GM10248 (cell line): Measurements from ENCODE around the gene PRKCH.

Source experiments
- CTCF ChIA-PET: fragments of 300-600 bp; sonication (Branson Sonifier 250); formaldehyde crosslinking; extraction: SDS; loops from one replicate; lab custom pipeline; 2021; ENCODE audit warnings: antibody characterized with exemption; lab: Yijun Ruan, JAX
- POLR2A ChIA-PET: fragments of 350-650 bp; sonication (Branson Sonifier 250); formaldehyde crosslinking; extraction: SDS; loops from one replicate; lab custom pipeline; 2020; ENCODE audit warnings: antibody characterized with exemption; lab: Yijun Ruan, JAX
- DNase-seq: peaks from one replicate; pipeline ENCODE4 v3.0.0; 2012; ENCODE audit errors: extremely low spot score
- TF ChIP-seq, protein P1 (sequence below): IDR thresholded peaks from 2 replicates; pipeline ENCODE4 v1.5.1; 2012; ENCODE audit warnings: mild to moderate bottlenecking, low read depth; ENCODE audit errors: extremely low read depth, missing control alignments, control extremely low read depth

PRKCH gene

DNA sequence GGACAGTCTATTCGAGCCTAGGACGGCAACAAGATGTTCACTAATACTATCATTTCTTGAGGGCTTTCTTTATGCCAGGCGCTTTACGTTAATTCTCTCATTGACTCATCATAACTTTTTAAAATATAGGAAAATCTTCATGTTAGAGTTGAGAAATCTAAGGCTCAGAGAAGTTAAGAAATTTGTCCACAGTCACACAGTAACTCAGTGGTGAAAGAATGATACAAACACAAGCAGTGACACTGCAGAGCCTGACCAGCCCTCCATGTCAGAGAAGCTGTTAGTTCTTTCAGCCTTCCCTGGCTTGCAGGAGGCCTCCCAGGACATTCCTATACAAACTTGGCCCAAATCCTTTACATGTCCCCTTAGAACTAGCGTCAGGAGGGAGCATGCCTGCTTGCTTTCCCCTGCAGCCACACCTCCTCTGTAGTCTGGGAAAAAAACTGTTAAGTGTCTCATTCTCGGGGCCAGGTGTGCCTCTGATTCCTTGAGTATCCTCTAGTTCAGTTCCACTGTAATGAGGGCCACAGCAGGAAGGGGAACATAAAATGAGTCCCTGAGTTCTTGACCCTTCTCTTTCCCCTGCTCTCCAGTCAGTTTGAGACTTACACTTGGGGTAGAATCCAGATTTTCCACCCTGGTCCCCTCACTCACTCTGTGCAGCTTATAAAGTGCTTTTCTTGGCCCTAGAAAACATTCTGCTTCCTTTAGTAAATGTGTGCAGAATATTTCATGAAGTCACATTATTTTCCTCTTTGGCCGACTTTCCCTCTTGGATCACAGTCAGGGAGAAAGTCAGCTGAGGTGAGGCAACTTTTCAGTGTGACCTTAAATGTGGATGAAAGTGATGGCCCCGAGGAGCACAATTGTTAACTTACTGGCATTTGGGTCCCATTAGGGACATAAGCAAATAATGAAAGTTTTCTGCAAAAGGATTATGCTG lies 221.7 kb downstream of the PRKCH start:
- ChIA-PET POLR2A (no interaction called here), CTCF (interaction anchor here (1.6 to 4.1 kb wide), 3 partner anchors 11 to 19 kb away, joined by 3 to 11 read pairs (median 5); no protein-coding TSS in a partner anchor)
- DNase-seq: no peak
- TF ChIP-seq, protein P1, sequence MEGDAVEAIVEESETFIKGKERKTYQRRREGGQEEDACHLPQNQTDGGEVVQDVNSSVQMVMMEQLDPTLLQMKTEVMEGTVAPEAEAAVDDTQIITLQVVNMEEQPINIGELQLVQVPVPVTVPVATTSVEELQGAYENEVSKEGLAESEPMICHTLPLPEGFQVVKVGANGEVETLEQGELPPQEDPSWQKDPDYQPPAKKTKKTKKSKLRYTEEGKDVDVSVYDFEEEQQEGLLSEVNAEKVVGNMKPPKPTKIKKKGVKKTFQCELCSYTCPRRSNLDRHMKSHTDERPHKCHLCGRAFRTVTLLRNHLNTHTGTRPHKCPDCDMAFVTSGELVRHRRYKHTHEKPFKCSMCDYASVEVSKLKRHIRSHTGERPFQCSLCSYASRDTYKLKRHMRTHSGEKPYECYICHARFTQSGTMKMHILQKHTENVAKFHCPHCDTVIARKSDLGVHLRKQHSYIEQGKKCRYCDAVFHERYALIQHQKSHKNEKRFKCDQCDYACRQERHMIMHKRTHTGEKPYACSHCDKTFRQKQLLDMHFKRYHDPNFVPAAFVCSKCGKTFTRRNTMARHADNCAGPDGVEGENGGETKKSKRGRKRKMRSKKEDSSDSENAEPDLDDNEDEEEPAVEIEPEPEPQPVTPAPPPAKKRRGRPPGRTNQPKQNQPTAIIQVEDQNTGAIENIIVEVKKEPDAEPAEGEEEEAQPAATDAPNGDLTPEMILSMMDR: no peak

- ChIA-PET POLR2A (no interaction called here), CTCF (interaction anchor here (1.1 to 4.1 kb wide), 3 partner anchors 12 to 28 kb away, joined by 3 to 11 read pairs (median 3); no protein-coding TSS in a partner anchor)
- DNase-seq: no peak
- TF ChIP-seq, protein P1: no peak
These were observed 222.6 kb downstream of the PRKCH start for GRCh38 chr14:61543946-61544345.

DNA sequence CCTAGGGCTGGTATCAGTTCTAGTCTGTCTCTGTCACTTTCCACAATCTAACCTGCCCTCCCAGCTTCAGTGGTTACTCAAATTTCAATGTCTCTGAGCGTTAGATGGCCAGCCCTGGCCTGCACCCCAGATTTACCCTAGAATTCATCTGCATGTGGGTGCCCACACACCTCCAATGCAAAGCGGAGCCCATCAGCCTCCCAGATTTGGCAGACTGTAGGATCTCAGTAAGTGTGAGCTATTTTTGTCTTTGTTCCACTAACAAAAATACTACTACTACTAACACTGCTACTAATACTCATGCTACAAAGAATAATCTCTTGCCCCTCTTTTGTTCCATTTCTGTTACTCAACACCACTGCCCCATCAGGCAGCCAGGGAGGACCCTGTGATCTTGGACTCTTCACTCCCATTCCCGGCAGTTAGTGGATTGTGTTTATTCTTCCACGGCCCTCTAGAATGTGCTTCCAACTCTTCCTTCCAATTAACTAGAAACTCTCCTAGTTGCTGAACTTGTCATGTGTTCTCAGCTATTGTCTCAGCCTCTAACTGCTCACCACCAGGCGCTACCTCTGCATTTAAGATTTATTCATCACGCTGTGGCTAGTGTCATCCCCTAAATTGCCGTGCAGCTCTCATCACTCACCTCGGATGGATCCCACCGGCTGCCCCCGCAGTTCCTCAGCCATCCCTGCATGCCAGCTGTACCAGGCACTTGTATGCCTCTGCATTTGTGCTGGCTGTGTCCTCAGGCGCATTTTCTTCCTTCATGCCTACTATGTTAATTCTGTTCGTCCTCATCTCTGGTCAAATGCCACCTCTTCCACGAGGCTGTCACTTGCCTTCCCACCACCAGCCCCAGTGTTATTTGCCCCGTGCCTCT lies 223.3 kb downstream of the PRKCH start:
- CTCF ChIA-PET: interaction anchor here (1.0 to 4.1 kb wide), 5 partner anchors 9 to 28 kb away, joined by 3 to 11 read pairs (median 3); no protein-coding TSS in a partner anchor
- TF ChIP-seq, protein P1: no peak
- POLR2A ChIA-PET: no interaction called here
- no peak for DNase-seq

GRCh38 chr14:61545726-61546455 lies 224.5 kb downstream of the PRKCH start:
- DNase-seq: no peak
- POLR2A ChIA-PET: no interaction called here
- CTCF ChIA-PET: interaction anchor here (1.0 to 3.0 kb wide), 7 partner anchors 11 to 292 kb away, joined by 3 to 8 read pairs (median 4); no protein-coding TSS in a partner anchor
- TF ChIP-seq, protein P1: no peak

DNA sequence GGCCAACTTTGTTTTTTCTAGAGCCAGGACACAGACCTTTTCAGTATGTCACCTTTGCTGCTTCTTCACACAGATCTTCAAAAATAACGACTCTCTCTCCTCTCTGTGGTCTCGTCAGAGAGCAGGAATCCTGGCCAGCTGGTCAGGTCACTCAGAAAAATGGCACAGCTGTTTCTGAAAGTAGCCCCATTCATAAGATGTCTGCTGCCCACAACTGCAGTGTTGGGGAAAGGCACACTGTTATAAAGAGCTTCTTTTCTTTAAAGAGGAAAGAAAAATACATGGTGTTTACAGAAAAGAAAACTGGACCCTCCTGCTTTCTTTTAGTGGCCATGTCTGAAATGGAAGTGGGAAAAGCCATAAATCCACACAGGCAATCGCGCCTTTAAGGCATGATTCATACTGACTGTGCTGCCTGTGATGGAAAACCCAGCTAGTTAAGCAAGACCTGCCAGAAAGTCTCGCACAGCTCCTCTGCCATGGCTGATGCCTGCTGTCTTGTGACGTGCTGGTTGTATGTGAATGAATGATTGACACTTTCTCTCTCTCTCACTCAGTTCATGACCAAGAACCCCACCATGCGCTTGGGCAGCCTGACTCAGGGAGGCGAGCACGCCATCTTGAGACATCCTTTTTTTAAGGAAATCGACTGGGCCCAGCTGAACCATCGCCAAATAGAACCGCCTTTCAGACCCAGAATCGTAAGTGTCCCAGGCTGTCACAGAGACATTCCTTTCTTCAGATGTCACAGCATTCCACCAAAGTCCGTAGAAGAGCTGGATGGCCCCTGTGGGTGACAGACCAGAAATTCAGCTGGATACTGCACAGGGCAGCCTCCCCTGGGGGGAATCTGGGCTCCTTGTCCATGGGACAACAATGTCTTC lies 226.0 kb downstream of the PRKCH start:
- CTCF ChIA-PET: interaction anchor here (0.9 to 3.0 kb wide), 6 partner anchors 10 to 290 kb away, joined by 3 to 8 read pairs (median 4); no protein-coding TSS in a partner anchor

More for the DNA sequence above, 226.0 kb downstream of the PRKCH start:
- no peak for DNase-seq
- POLR2A ChIA-PET: no interaction called here
- TF ChIP-seq, protein P1: no peak
